HEK293T (cell line): ENCODE data around the gene WASF2.

ENCODE experiments used
- BHLHE40 ChIP-seq: fragments of 450-650 bp; IDR thresholded peaks from 2 replicates; pipeline ENCODE4 v1.6.1; 2016; ENCODE audit warnings: mild to moderate bottlenecking, moderate library complexity, borderline replicate concordance
- HDGF ChIP-seq: fragments of 450-650 bp; IDR thresholded peaks from 2 replicates; pipeline ENCODE4 v1.6.1; 2017; ENCODE audit warnings: antibody characterized with exemption, borderline replicate concordance
- NFRKB ChIP-seq: fragments of 450-650 bp; IDR thresholded peaks from 2 replicates; pipeline ENCODE4 v1.6.1; 2016; ENCODE audit warnings: mild to moderate bottlenecking, moderate library complexity
- SUZ12 ChIP-seq: fragments of 450-650 bp; IDR thresholded peaks from 2 replicates; pipeline ENCODE4 v1.6.1; 2016; ENCODE audit warnings: mild to moderate bottlenecking

GRCh38 chr1:27538793-27539192, 48.8 kb upstream of the WASF2 start:
- TF ChIP-seq NFRKB: no peak
- no peak for TF ChIP-seq BHLHE40
- TF ChIP-seq SUZ12: no peak
- no peak for TF ChIP-seq HDGF
